Inflammatory macrophage treated with lipopolysaccharide for 4 hours (primary cell): ENCODE measurements around the gene IZUMO4.

ENCODE experiments used
- DNase-seq: peaks from one replicate; pipeline ENCODE4 v3.0.0-alpha.2; 2020

The IZUMO4 gene

DNA sequence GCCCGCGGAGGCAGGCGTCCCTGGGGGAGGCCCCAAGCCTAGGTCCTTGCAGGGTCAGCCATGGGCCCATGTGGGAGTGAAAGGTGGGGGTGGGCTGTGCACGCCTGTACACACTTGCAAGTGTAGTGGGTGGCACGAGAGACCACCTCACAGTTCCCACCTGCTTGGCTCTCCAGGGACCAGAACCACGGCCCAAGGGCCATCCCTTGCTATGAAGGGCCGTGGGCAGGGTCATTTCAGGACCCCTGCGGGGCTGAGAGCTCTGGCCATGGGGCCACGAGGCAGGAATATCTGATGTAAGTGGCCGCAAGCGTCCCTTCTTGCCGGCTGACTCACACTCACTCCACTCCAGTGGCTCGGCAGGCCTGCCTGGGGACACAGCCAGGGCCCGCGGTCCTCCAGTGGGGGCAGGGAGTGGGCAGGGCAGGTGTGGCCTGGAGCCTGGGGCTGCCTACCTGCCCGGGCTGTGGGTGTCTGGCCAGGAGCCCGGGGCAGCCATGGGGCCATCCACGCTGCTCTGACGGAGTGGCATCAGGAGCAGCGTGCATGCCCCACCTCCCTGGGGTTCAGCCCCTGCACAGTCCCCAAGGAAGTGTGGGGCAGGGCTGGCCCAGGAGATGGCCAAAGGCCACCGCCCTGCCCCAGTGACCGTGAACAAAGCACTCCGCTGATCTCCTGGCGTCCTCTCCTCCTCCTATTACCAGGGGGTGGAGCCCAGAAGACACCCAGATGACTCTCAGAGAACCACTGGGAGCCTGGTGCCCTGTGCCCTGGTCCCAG is 37.1 kb upstream of the IZUMO4 start:
- DNase-seq, result no peak

DNA sequence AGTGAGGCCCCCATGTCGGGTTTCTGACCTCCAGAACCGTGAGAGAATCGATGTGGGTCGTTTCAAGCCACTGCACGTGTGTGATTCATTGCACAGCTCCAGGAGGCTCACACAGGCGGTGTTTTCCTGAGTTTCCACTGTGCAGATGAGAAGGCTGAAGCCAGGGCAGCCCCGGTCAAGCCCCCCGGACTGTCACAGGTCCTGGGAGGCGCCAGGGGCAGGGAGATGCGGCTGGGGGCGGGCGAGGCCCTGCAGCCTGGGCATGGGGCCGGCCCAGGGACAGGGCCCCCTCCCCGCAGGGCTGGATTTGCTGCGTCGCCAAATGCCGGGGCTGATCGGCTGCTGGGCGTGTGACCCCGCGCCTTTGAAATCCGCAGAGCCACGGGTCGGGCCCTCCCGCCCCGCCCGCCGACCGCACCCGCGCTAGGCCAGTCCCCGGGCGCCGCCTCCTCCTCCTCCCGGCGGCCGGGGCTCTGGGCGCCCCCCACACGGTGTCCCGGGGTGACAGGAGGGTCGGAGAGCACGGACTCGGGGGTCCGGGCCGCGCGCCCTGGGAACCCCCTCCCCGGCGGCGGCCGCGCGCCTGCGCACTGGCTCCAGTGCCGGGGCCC is 35.7 kb upstream of the IZUMO4 start:
- DNase-seq, result peak; percentile 68

DNA sequence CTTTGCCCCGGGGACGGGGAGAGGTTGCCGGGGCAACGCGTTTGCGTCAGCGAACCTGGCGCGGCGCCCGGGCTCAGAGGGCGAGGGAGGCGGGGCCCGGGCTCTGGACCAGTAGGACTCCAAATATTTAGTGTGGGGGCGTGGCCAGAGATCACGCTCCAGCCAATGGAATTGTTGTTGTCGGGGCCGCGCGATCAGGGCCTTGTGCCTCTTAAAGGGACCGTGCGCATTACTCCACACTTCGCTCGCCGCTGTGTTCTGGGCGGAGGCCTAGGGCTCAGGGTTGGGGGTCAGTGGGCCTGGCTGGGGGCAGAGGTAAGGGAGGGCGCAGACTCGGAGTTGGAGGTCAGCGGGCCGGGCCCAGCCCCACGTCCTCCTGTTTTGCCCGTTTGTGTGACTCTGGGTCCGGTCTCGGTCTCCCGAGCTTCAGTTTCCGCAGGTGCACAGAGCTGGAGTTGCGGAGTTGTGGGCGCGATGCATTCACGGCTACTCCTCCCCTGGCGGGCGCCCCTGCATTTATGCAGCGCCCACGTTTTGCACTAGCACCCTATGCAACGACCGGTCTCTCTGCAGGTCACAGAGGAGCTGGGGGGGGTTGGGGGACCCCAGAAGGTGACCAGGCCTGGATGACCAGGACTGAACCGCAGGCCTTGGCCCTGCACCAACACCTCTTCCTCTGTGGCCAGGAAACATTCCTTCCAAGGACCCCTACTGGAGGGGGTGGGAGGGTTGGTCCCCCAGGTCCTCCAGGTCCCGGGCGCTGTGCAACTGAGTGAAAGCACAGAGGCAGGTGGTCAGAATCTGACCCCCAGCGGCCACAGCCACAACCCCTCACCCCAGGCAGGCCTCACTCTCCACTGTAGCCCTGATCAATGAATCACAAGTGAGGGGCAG is 35.0 kb upstream of the IZUMO4 start:
- DNase-seq, result peak; percentile 99

DNA sequence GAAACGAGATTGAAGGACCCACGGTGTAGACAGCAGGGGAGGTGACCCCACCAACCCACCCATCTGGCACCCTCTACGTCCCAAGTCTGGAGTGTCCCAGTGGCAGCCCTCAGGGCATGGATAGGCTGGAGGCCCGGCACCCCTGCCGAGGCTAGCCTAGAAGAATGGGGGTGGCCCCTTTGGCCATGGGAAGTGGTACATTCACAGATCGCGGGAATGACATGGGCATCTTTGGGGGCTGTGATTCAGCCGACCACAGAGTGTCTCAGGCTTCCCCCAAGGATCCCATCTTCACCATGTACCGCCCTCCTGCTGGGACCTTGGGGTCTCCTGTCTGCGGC is 34.4 kb upstream of the IZUMO4 start:
- DNase-seq, result no peak

DNA sequence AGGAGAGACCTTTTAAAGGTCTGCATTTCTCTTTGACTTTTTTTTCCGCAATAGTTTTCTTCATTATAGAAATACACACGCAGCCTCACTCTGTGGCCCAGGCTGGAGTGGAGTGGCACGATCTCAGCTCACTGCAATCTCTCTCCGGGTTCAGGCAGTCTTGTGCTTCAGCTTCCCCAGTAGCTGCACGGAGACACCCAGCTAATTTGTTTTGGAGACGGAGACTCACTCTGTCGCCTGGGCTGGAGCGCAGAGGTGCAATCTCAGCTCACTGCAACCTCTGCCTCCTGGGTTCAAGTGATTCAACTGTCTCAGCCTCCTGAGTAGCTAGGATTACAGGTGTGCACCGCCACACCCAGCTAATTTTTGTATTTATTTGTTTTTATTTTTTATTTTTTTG is 33.9 kb upstream of the IZUMO4 start:
- DNase-seq, result no peak

DNA sequence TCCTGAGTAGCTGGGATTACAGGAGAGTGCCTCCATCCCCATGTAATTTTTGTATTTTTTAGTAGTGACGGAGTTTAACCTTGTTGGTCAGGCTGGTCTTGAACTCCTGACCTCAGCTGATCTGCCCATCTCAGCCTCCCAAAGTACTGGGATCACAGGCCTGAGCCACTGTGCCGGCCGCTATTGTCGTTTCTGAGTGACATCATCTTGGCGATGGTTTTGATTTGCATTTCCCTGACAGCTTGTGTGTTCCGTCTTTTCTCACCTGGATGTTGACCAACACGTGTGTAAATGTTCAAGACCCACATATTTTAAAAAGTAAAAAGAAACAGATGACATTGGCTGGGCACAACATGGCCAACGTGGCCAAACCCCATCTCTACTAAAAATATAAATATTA is 32.9 kb upstream of the IZUMO4 start:
- DNase-seq, result no peak

DNA sequence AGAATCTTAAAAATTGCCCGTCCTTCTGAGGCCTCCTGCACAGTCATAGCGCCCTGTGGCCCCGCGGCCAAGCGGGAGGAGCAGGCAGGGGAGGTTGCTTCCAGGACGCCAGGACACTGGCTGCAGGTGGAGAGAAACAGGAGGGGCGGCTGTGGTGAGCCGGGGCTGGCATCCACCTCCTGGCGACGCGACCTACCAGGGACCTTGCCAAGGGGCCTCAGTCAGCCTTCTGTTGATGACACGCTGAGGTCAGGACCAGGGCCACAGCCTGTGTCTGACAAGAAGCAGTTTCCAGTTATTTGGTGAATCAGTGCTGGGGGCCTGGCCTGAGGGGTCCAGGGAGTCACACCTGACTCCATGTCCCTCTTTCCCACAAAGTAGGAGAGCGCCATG is 32.3 kb upstream of the IZUMO4 start:
- DNase-seq, result no peak

DNA sequence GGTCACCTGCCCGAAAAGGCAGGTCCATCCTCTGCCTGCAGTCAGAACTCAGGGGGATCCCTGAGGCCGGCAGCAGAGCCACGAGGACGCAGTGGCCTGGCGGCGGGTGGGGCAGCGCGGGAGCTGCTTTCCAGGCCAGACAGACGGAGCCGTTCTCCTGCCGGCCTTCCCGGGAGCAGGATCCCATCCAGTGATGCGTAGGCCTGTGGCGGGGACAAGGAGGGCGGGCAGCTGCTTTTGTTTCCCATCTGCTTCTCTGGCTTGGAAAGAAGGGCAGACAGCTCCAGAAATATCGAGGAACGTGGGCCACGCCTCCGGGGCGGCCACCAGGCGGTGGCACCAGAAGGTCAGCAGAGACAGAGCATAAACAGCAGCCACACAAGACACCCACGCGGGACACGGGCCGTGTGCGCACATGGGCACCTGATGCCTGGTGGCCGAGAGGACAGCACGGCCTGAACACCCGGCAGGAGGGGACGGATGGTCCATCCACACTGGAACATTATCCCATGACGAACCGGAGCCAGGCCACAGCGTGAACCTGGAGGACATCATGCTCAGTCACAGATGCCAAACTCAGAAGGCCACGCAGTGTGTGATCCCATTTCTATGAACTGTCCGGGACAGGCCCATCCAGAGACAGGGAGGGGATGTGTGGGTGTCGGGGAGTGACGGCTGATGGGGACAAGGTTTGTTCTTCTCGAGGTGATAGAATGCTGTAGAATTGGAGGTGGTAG is 31.8 kb upstream of the IZUMO4 start:
- DNase-seq, result no peak

DNA sequence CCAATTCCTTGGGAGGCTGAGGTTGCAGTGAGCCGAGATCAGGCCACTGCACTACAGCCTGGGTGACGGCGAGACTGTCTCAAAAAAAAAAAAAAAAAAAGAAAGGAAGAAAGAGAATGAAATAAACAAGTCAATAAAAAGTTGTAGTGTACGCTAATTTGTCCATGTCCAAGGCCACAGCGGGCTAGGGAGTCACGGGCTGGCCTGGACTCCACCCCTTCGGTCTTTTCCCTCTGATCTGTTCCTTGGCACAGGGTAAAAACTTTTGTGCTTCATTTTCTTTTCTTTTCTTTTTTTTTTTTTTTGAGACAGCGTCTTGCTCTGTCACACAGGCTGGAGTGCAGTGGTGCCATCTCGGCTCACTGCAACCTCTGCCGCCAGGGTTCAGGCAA is 26.3 kb upstream of the IZUMO4 start:
- no peak for DNase-seq

DNA sequence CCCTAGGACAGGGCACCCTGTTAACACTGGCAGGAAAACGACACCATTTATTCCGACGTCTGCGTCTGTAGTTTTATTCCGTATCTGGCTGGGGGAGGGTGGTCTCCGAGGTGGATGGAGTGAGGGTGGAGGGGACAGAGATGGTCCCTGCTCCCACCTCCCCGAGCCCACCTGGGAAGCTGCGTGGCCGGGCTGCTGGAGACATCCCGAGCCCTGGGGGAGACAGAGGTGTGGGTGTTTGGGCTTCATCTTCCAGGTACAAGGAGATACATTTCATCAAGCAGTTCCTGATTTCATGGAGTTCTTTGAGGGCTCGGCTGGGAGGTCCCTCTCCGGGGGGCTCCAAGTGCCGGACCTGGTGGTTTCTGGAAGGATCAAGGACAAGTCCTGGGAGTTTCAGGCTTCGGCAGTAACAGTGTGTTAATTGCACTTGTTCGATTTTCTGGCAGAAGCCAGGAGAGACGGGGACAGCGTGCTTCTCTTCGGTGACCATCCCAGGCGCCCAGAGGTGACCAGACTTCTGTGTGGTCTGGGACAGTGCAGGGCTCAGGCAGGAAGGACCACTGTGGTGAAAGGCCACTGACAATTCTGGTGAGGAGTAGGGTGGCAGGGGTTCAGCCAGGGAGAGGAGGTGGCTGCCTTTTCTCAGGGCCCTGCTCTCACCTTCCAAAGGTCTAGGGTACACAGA is 25.6 kb upstream of the IZUMO4 start:
- DNase-seq, result no peak

DNA sequence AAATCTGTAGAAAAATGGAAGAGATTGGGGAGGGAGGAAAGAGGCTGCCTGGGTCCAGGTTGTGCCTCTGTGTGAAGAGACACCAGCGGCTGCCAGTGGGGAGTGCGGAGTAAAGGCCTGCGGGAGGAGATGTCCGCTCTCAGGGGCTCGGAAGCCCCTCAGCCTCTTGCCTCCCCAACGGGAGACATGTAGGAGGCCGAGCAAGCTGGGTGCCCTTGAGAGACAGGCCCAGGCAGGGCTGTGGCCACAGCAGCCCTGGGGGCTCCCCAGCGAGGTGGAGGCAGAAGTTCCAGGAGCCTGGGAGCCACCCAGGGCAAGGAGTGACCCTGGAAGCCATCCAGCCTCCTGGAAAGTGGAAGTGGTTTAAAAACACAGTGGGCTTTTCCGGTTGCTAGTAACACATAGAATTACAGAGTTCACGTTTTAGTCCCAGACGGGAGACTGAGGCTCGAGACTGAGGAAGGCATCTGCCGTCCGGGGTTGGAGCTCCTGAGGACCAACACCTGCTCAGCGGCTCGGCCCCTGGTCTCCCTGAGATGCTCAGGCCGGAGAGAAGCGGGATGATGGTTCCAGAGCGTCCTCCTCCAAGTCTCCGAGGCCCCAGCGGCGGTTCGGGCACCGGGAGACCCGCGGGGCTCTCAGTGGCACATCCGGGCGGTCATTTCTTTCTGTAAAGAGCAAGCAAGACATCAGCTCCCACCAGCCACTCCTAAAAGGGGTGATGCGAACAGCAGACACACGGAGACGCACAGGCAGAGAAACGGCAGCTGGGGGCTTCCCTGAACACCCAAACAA is 23.8 kb upstream of the IZUMO4 start:
- no peak for DNase-seq

DNA sequence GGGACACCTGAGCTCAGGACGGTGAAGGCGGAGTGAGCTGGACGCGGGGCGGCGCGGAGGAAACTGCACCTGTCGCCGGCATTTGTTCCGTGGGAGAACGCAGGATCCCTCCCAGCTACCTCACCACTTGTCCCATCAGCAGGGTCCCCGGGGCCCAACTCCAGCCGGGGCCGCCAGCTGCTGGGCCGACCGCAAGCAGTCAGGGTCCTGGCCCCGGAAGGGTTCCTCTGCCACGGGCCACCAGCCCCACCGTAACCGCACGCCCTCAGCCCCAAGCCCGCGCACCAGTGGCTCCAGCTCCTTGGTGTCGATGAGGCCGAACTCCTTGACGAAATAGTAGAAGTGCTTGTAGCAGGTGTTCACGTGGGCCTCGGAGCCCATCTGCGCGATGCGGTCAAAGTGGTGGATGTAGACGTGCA is 20.2 kb upstream of the IZUMO4 start:
- DNase-seq, result no peak

DNA sequence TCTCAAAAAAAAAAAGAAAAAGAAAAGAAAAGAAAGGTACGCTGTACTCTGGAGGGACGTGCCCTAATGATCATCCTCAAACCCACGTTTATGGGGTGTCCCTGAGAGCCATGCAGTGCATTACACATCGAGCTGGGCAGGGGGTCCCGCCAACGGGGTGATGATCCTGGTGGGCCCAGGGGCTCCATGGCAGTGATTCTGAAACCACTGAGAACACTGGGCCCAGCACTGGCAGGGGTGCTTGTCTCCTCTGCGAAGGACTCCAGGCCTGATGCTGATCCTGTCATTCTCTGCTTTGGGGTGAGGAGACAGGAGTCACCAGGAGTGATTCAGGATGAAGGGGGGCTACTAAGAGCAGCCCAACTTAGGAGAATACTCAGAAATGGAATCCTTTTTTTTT is 19.3 kb upstream of the IZUMO4 start:
- DNase-seq, result no peak

DNA sequence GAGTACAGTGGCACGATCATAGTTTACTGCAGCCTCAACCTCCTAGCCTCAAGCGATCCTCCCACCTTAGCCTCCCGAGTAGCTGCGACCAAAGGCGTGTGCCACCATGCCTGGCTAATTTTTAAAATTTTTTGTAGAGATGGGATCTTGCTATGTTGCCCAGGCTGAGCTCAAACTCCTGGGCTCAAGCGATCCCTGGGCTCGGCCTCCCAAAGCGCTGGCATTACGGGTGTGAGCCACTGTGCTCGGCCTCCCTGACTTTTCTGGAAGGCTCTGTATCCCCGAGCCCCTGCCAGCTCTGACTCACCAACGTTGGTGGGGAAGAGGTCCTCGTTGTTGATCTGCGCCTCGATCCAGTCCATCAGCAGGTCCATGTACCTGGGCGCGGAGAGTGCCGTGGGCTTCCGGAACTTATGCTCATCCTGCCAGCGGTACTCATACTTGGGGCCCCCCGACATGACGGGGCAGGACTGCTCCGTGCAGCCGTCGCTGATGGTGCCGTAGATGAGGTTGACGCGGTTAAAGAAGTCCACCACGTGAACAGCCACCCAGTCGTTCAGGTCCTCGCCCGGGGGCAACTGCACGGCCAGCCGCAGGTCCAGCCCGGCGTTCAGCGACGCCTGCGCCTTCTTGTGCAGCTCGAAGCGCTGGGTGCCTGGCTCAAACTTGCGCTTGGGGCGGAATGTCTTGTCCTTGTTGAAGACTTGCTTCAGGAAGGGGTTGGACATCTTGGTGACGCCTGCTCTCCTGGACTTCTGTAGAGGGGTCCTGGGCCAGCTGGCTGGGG is 18.7 kb upstream of the IZUMO4 start:
- DNase-seq, result no peak

DNA sequence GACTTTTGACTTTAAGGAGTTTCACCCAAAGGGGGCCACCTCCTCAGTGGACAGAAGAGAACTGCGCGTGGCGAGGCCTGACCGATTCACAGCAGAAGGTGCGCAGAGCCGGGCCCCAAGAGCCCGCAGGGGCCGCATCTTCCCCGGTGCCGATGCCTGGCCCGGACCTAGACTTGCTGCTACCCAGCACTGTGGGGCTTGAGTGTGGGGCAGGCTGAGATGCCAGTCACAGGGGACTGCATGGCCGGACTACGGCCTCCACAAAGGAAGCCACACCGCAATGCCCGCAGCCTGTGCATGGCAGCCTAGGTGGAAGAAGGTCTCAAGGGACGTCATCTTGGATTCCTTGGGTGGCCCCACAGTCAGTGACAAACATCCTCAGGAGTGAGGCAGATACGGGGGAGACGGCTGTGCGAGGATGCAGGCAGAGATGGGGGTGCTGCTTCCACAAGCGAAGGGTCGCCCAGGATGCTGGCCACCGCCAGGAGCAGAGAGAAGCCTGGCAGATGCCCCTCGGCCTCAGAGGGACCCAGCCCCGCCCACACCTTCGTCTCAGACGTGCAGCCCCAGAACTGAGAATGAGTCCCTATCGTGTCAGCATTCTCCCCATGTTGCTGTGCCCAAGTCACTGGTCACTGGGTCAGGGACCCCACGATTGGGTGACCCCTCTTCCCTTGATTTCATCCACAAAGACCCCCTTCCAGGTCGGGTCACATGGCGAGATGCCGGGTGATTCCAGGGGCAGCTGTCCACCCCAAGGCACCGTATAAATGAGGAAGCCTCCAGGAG is 17.4 kb upstream of the IZUMO4 start:
- no peak for DNase-seq

DNA sequence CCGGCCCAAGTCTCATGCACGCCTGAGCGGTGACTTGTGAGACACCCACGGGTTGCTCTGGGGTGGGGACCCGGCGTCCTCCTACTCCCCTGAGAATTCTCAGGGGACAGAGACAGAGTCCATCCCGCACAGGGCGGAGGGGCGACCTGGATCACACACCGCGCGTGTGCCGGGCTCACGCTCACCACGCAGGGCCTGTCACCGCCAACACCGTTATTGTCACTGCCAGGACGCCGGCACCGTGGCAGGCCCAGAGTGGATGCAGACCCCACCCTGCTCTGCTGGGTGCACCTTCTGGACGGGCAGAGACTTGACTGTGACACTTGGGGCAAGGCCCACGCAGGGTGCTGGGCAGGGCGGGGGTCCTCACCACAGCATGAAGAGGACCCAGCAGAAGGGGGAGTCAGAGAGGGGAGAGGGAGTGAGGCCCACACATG is 16.8 kb upstream of the IZUMO4 start:
- no peak for DNase-seq

DNA sequence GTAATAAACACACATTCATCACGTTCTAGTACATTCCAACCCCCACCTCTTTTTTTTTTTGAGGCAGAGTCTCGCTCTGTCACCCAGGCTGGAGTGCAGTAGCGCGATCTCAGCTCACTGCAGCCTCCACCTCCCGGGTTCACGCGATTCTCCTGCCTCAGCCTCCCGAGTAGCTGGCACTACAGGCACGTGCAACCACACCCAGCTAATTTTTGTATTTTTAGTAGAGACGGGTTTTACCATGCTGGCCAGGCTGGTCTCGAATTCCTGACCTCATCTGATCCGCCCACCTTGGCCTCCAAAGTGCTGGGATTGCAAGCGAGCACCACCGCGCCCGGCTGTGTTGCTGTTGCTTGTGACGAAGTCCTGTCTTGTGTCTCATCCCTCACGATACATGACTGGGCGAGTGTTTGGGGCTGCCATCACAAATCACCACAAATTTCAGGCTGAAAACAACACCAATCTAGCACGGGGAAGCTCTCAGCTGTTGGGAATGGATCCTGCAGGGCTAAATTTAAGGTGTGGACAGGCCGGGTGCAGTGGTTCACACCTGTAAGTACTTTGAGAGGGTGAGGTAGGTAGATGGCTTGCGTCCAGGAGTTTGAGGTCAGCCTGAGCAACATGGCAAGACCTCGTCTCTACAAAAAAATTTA is 16.3 kb upstream of the IZUMO4 start:
- no peak for DNase-seq

DNA sequence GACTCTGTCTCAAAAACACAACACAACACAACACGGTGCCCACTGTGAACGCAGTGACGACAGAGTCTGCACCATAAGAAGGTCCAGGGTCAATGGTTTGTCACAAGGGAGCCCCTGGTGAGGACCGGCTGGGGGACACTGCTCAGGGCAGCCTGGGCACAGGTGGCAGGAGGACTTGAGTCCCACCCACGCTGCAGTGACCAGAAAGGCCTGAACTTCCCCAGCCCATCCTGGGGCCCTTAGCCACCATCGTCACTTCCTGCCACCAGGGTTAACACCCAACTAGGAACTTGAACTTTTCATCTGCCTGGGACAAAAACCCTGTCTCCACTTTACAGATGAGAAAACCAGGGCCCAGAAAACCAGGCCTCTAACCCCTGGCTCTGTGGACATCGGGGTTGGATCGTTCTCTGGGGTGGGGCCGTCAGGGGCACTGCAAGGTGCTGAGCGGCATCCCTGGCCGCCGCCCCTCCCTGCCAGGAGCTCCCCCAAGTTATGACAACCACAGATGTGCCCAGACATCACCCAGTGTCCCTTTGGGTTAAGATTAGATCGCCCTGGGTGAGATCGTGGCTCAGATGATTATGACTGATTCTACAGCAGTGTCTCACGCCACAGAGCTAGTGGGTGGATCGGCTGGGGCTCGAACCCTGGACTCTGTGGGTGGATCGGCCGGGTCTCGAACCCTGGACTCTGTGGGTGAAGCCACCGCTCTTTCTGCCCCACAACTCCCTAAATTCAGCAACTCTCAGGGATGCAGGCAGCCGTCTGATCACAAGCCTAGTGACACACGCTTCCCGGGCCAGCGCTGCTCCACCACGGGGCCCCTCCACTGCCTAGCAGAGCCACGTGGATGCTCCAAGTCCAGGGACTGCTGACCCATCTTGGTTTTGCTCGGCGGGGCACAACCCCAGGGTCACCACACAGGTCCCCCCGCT is 14.6 kb upstream of the IZUMO4 start:
- peak; percentile 90 for DNase-seq
